ENCODE data around the gene MOV10L1.
A peak's percentile ranks its signal among the peaks of the same experiment; 100 is the strongest.
"Not testable (repeated sequence)": the region's sequence is repeated elsewhere in the genome, so short reads cannot be mapped to it uniquely, and the experiment has no call there.

The MOV10L1 gene

GRCh38 chr22:50138988-50139387, 49.2 kb downstream of the MOV10L1 start:
- H3K4me3 Mint-ChIP-seq, result no peak overlapping the region
- no peaks in the 10 kb centered on the region for H3K36me3 Mint-ChIP-seq (ENCODE audit: low read depth)
- H3K27ac Mint-ChIP-seq, result no peak overlapping the region
- DNase-seq (ENCODE audit: low spot score), result no peak
- H3K27me3 Mint-ChIP-seq (ENCODE audit: low read depth), result peaks cover 26% of the 10 kb centered on the region
- no peaks in the 10 kb centered on the region for H3K4me1 Mint-ChIP-seq (ENCODE audit: low read depth)
- no peaks in the 10 kb centered on the region for H3K9me3 Mint-ChIP-seq

- H3K27ac Mint-ChIP-seq, result no peak overlapping the region
- DNase-seq (ENCODE audit: low spot score), result no peak
- H3K27me3 Mint-ChIP-seq (ENCODE audit: low read depth), result peaks cover 21% of the 10 kb centered on the region
- H3K9me3 Mint-ChIP-seq, result no peaks in the 10 kb centered on the region
- H3K4me3 Mint-ChIP-seq, result no peak overlapping the region
- H3K36me3 Mint-ChIP-seq (ENCODE audit: low read depth), result no peaks in the 10 kb centered on the region
- H3K4me1 Mint-ChIP-seq (ENCODE audit: low read depth), result no peaks in the 10 kb centered on the region
Measured at GRCh38 chr22:50139843-50140415, 50.1 kb downstream of the MOV10L1 start.

- Mint-ChIP-seq H3K27me3 (ENCODE audit: low read depth) (peaks cover 21% of the 10 kb centered on the region), H3K36me3 (ENCODE audit: low read depth) (no peaks in the 10 kb centered on the region), H3K4me3 (no peak overlapping the region), H3K27ac (no peak overlapping the region), H3K9me3 (no peaks in the 10 kb centered on the region), H3K4me1 (ENCODE audit: low read depth) (no peaks in the 10 kb centered on the region)
- DNase-seq (ENCODE audit: low spot score), result no peak
Measured at GRCh38 chr22:50140615-50141014, 50.8 kb downstream of the MOV10L1 start.

- H3K4me3 Mint-ChIP-seq, result no peak overlapping the region
- peaks cover 16% of the 10 kb centered on the region for H3K27me3 Mint-ChIP-seq (ENCODE audit: low read depth)
- no peak for DNase-seq (ENCODE audit: low spot score)
- H3K27ac Mint-ChIP-seq, result no peak overlapping the region
- H3K36me3 Mint-ChIP-seq (ENCODE audit: low read depth), result no peaks in the 10 kb centered on the region
- no peaks in the 10 kb centered on the region for H3K4me1 Mint-ChIP-seq (ENCODE audit: low read depth)
- H3K9me3 Mint-ChIP-seq, result no peaks in the 10 kb centered on the region
Measured at GRCh38 chr22:50141462-50141861, 51.7 kb downstream of the MOV10L1 start.

GRCh38 chr22:50141891-50142363, 52.1 kb downstream of the MOV10L1 start:
- Mint-ChIP-seq H3K4me3 (no peak overlapping the region), H3K27ac (no peak overlapping the region), H3K4me1 (ENCODE audit: low read depth) (no peaks in the 10 kb centered on the region), H3K36me3 (ENCODE audit: low read depth) (no peaks in the 10 kb centered on the region), H3K9me3 (no peaks in the 10 kb centered on the region), H3K27me3 (ENCODE audit: low read depth) (peaks cover 13% of the 10 kb centered on the region)
- no peak for DNase-seq (ENCODE audit: low spot score)

GRCh38 chr22:50143096-50143495, 53.3 kb downstream of the MOV10L1 start:
- Mint-ChIP-seq H3K9me3 (no peaks in the 10 kb centered on the region), H3K4me3 (no peak overlapping the region), H3K27ac (no peak overlapping the region), H3K27me3 (ENCODE audit: low read depth) (peaks cover 13% of the 10 kb centered on the region), H3K4me1 (ENCODE audit: low read depth) (no peaks in the 10 kb centered on the region), H3K36me3 (ENCODE audit: low read depth) (no peaks in the 10 kb centered on the region)
- DNase-seq (ENCODE audit: low spot score), result no peak

- H3K4me1 Mint-ChIP-seq (ENCODE audit: low read depth), result no peaks in the 10 kb centered on the region
- DNase-seq (ENCODE audit: low spot score), result no peak
- H3K4me3 Mint-ChIP-seq, result no peak overlapping the region
- no peaks in the 10 kb centered on the region for H3K9me3 Mint-ChIP-seq
- H3K36me3 Mint-ChIP-seq (ENCODE audit: low read depth), result no peaks in the 10 kb centered on the region
- H3K27me3 Mint-ChIP-seq (ENCODE audit: low read depth), result peaks cover 12% of the 10 kb centered on the region
- H3K27ac Mint-ChIP-seq, result no peak overlapping the region
Measured at GRCh38 chr22:50144005-50144614, 54.3 kb downstream of the MOV10L1 start.

GRCh38 chr22:50145721-50146438, 56.1 kb downstream of the MOV10L1 start:
- no peaks in the 10 kb centered on the region for H3K4me1 Mint-ChIP-seq (ENCODE audit: low read depth)
- no peak for DNase-seq (ENCODE audit: low spot score)
- H3K27me3 Mint-ChIP-seq (ENCODE audit: low read depth), result peaks cover 6% of the 10 kb centered on the region
- H3K9me3 Mint-ChIP-seq, result no peaks in the 10 kb centered on the region
- no peaks in the 10 kb centered on the region for H3K36me3 Mint-ChIP-seq (ENCODE audit: low read depth)
- H3K27ac Mint-ChIP-seq, result no peak overlapping the region
- H3K4me3 Mint-ChIP-seq, result no peak overlapping the region

GRCh38 chr22:50146439-50147238, 56.8 kb downstream of the MOV10L1 start:
- no peak for DNase-seq (ENCODE audit: low spot score)
- H3K4me1 Mint-ChIP-seq (ENCODE audit: low read depth), result no peaks in the 10 kb centered on the region
- H3K4me3 Mint-ChIP-seq, result no peak overlapping the region
- H3K36me3 Mint-ChIP-seq (ENCODE audit: low read depth), result no peaks in the 10 kb centered on the region
- H3K27me3 Mint-ChIP-seq (ENCODE audit: low read depth), result peaks cover 6% of the 10 kb centered on the region
- no peak overlapping the region for H3K27ac Mint-ChIP-seq
- H3K9me3 Mint-ChIP-seq, result no peaks in the 10 kb centered on the region

GRCh38 chr22:50147258-50148165, 57.7 kb downstream of the MOV10L1 start:
- not testable (repeated sequence) for H3K27me3 Mint-ChIP-seq (ENCODE audit: low read depth); H3K4me1 Mint-ChIP-seq (ENCODE audit: low read depth); H3K9me3 Mint-ChIP-seq; H3K36me3 Mint-ChIP-seq (ENCODE audit: low read depth); DNase-seq (ENCODE audit: low spot score); H3K27ac Mint-ChIP-seq; H3K4me3 Mint-ChIP-seq

- peaks cover 1% of the 10 kb centered on the region for H3K27me3 Mint-ChIP-seq (ENCODE audit: low read depth)
- H3K4me1 Mint-ChIP-seq (ENCODE audit: low read depth), result no peaks in the 10 kb centered on the region
- H3K9me3 Mint-ChIP-seq, result no peaks in the 10 kb centered on the region
- DNase-seq (ENCODE audit: low spot score), result no peak
- H3K27ac Mint-ChIP-seq, result no peak overlapping the region
- H3K36me3 Mint-ChIP-seq (ENCODE audit: low read depth), result no peaks in the 10 kb centered on the region
- no peak overlapping the region for H3K4me3 Mint-ChIP-seq
Measured at GRCh38 chr22:50148166-50148500, 58.3 kb downstream of the MOV10L1 start.

- DNase-seq (ENCODE audit: low spot score), result peak; percentile 56
- no peaks in the 10 kb centered on the region for H3K36me3 Mint-ChIP-seq (ENCODE audit: low read depth)
- H3K9me3 Mint-ChIP-seq, result no peaks in the 10 kb centered on the region
- no peaks in the 10 kb centered on the region for H3K27me3 Mint-ChIP-seq (ENCODE audit: low read depth)
- no peak overlapping the region for H3K4me3 Mint-ChIP-seq
- no peak overlapping the region for H3K27ac Mint-ChIP-seq
- H3K4me1 Mint-ChIP-seq (ENCODE audit: low read depth), result no peaks in the 10 kb centered on the region
Measured at GRCh38 chr22:50148991-50149721, 59.4 kb downstream of the MOV10L1 start.
